Esophagus squamous epithelium (tissue), 5 donors: ENCODE results near the gene DAZAP1. TPM values are rescaled to one million over a fixed set of nuclear protein-coding genes. Genes with fewer than 3 reads are reported as not detected.

ENCODE experiments used
- DNase-seq: peaks from one replicate; lab custom pipeline; 2025; lab: John Stamatoyannopoulos, UW
- H3K27ac ChIP-seq, 4 donors: fragments of 200-600 bp; sonication (generic); one replicate each; pipeline ENCODE4 v1.5.1; 2016 to 2019; ENCODE audit warnings: mild to moderate bottlenecking in 1 of 4
- H3K27me3 ChIP-seq, 4 donors: fragments of 200-600 bp; sonication (generic); 1 replicate in 3 of 4; 2 replicates in 1 of 4; pipeline versions ENCODE4 v1.5.1 to v1.6.0; 2017 to 2021; ENCODE audit warnings: antibody characterized with exemption in 1 of 4
- H3K36me3 ChIP-seq, 3 donors: fragments of 200-600 bp; sonication (generic); one replicate each; pipeline ENCODE4 v1.5.1; 2016 to 2019
- H3K4me1 ChIP-seq, 3 donors: fragments of 200-600 bp; sonication (generic); one replicate each; pipeline ENCODE4 v1.5.1; 2017 to 2019
- H3K4me3 ChIP-seq, 4 donors: fragments of 200-600 bp; sonication (generic); 1 replicate in 3 of 4; 2 replicates in 1 of 4; pipeline ENCODE4 v1.5.1; 2016 to 2019; ENCODE audit warnings: mild to moderate bottlenecking in 2 of 4, moderate library complexity in 1 of 4
- H3K9me3 ChIP-seq, 3 donors: fragments of 200-600 bp; sonication (generic); one replicate each; pipeline ENCODE4 v1.5.1; 2016 to 2019
- CTCF ChIP-seq, 6 experiments: fragments of 450-650 bp in 4 of 6; fragments of 200-600 bp in 2 of 6; sonication (generic) in 2 of 6; IDR thresholded peaks; one replicate each; pipeline ENCODE4 v1.5.1; 2016 to 2019; ENCODE audit warnings: antibody characterized with exemption in 6 of 6, mild to moderate bottlenecking in 4 of 6, moderate library complexity in 4 of 6
- POLR2A ChIP-seq, 4 donors: fragments of 450-650 bp; IDR thresholded peaks; one replicate each; pipeline ENCODE4 v1.6.1; 2017; ENCODE audit warnings: antibody characterized with exemption in 4 of 4, mild to moderate bottlenecking in 4 of 4, moderate library complexity in 3 of 4
- WGBS, 2 donors: methylation state at CpG; one replicate each; pipeline ENCODE4 v1.1.5; 2018; 5-methylcytosine and 5-hydroxymethylcytosine counted together
- intact Hi-C: fragments of 100-400 bp; cut with DNase I; formaldehyde crosslinking; loops from one replicate; pipeline ENCODE4 v1.15.0; 2022
- total RNA-seq, 4 donors: library from RNA; depleted of rRNA; stranded (reverse); fragments of >200 nt; gene quantifications; one replicate each; pipeline ENCODE4 v1.1.0, GENCODE V29; 2016
- donor health status: DM: yes; HTN: yes; CAD: no.

DAZAP1 gene
- total RNA-seq, 4 donors from 2014 or later = 60.2 to 76.0 (median 69.0) TPM

DNA sequence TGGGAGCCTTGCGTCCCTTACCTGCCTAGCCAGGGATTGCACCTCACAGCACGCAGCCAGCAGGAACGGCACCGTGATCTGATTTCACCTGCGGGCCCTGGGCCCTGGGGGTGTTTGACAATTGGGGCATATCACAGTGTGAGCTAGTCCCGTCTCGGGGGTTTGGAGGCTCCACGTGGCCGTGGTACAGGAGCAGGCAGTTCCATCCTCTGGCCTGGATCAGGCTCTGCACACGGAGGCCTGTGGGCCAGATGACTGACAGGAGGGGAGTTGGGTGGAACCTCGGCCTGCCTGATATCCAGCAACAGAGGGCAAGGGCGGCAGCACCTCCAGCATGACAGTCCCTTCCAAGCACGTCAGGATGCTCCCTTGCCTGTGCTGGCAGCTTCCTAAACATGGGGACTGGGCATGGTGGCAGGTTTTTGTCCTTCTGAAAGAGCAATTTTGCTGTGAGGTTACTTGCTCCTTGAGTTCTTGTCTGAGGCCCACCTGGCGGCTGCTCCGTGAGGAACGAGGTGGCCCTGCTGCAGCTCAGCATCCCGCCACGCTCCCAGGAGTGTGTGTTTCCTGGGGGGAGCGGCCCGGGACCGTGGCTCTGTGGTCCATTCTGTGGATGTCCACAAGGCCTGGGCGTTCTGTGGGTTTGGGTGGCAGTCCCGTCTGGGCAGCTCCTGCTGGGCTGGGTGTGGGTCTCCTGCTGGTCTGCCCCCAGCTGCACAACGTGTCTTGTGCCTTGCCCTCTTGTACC, 24.5 kb downstream of the DAZAP1 start:
- H3K36me3 ChIP-seq = peaks cover 29 to 96% (median 68%) of the 10 kb centered on the region in 3 donors
- no peaks in the 10 kb centered on the region for H3K9me3 ChIP-seq
- intact Hi-C loops = no loop called here
- H3K27ac ChIP-seq = no peak overlapping the region
- DNase-seq = no peak
- no peak overlapping the region for H3K4me3 ChIP-seq
- peaks cover 0 to 24% (median 0%) of the 10 kb centered on the region in 3 donors for H3K4me1 ChIP-seq
- no peaks in the 10 kb centered on the region for H3K27me3 ChIP-seq
- WGBS, 2 donors = 85% methylated on average over 5 of the region's 24 CpGs; no CpG with 5 or more reads in 1 of the 2 donors
- no peak for TF ChIP-seq CTCF (IDR thresholded peaks at IDR 0.05)
- TF ChIP-seq POLR2A (IDR thresholded peaks at IDR 0.05) = no peak

DNA sequence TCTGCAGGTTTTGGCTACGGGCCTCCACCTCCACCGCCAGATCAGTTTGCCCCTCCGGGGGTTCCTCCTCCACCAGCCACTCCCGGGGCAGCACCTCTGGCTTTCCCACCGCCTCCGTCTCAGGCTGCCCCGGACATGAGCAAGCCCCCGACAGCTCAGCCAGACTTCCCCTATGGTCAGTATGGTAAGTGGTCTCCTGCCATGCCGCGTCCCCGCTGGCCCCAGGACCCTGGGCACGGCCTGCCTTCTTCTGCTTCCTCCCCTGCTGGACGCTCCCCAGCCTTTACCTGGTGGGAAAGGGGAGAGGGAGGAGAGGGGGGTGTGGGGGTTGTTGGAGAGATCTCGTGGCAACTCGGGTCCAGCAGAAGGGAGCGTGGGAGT, 25.1 kb downstream of the DAZAP1 start:
- intact Hi-C loops = no loop called here
- 66 to 88% methylated on average over 5 to 8 of the region's 16 CpGs for WGBS, 2 donors
- H3K27ac ChIP-seq = no peak overlapping the region
- peaks cover 0 to 29% (median 0%) of the 10 kb centered on the region in 3 donors for H3K4me1 ChIP-seq
- peaks cover 29 to 90% (median 64%) of the 10 kb centered on the region in 3 donors for H3K36me3 ChIP-seq
- no peaks in the 10 kb centered on the region for H3K27me3 ChIP-seq
- H3K4me3 ChIP-seq = no peak overlapping the region
- H3K9me3 ChIP-seq = no peaks in the 10 kb centered on the region
- DNase-seq = no peak
- TF ChIP-seq POLR2A (IDR thresholded peaks at IDR 0.05) (no peak), CTCF (IDR thresholded peaks at IDR 0.05) (no peak)

GRCh38 chr19:1433119-1434039, 26.0 kb downstream of the DAZAP1 start:
- intact Hi-C loops = no loop called here
- H3K4me1 ChIP-seq = peaks cover 3 to 34% (median 4%) of the 10 kb centered on the region in 3 donors
- no peaks in the 10 kb centered on the region for H3K27me3 ChIP-seq
- no peaks in the 10 kb centered on the region for H3K9me3 ChIP-seq
- peaks cover 29 to 82% (median 56%) of the 10 kb centered on the region in 3 donors for H3K36me3 ChIP-seq
- no peak for DNase-seq
- no peak overlapping the region for H3K4me3 ChIP-seq
- WGBS, 2 donors = 65 to 100% methylated on average over 1 to 4 of the region's 47 CpGs
- TF ChIP-seq CTCF (IDR thresholded peaks at IDR 0.05) (no peak), POLR2A (IDR thresholded peaks at IDR 0.05) (no peak)
- H3K27ac ChIP-seq = no peak overlapping the region

DNA sequence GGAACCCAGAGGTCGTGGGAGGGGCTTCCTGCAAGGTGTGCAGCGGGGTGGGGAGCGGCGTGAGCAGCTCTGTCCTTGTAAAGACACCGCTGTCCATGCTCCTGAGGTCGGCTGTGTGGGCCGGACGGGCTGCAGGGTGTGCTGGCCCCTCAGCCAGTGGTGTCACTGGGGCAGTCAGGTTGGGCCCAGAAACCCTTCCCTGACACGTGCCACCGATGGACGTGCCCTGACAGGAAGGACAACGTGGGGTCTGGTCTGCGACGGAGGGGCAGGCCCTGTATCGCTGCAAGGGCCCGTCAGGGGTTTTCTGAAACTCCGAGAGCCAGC, 26.6 kb downstream of the DAZAP1 start:
- H3K36me3 ChIP-seq = peaks cover 29 to 75% (median 50%) of the 10 kb centered on the region in 3 donors
- H3K27ac ChIP-seq = no peak overlapping the region
- TF ChIP-seq POLR2A (IDR thresholded peaks at IDR 0.05) (no peak), CTCF (IDR thresholded peaks at IDR 0.05) (no peak)
- H3K27me3 ChIP-seq = no peaks in the 10 kb centered on the region
- no peak for DNase-seq
- H3K4me1 ChIP-seq = peaks cover 5 to 29% (median 6%) of the 10 kb centered on the region in 3 donors
- no peak overlapping the region for H3K4me3 ChIP-seq
- intact Hi-C loops = no loop called here
- H3K9me3 ChIP-seq = no peaks in the 10 kb centered on the region
- WGBS, 2 donors = 88% methylated on average over 4 of the region's 17 CpGs; no CpG with 5 or more reads in 1 of the 2 donors
